Tibial artery (tissue), 4 donors: ENCODE results near the gene FRYL.

Experiments used
- DNase-seq, 2 donors: peaks; one replicate each; pipeline ENCODE4 v3.0.0-alpha.2; 2019
- H3K27ac ChIP-seq, 2 donors: fragments of 200-600 bp; sonication (generic) in 1 of 2; 1 replicate in 1 of 2; 2 replicates in 1 of 2; pipeline ENCODE4 v1.5.1; 2018 to 2019; ENCODE audit warnings: mild to moderate bottlenecking in 1 of 2
- H3K27me3 ChIP-seq, 2 donors: fragments of 200-600 bp; sonication (generic) in 1 of 2; one replicate each; pipeline versions ENCODE4 v1.5.1 to v1.6.0; 2016 to 2019
- H3K36me3 ChIP-seq, 3 donors: fragments of 200-600 bp; sonication (generic) in 2 of 3; one replicate each; pipeline ENCODE4 v1.5.1; 2016 to 2019; ENCODE audit warnings: mild to moderate bottlenecking in 2 of 3
- H3K4me1 ChIP-seq, 4 donors: fragments of 200-600 bp; sonication (generic) in 2 of 4; 1 replicate in 3 of 4; 2 replicates in 1 of 4; pipeline ENCODE4 v1.5.1; 2016 to 2019
- H3K4me3 ChIP-seq, 2 donors: fragments of 200-600 bp; sonication (generic) in 1 of 2; 1 replicate in 1 of 2; 2 replicates in 1 of 2; pipeline ENCODE4 v1.5.1; 2018 to 2019; ENCODE audit warnings: mild to moderate bottlenecking in 2 of 2
- H3K9me3 ChIP-seq, 3 donors: fragments of 200-600 bp; sonication (generic) in 1 of 3; one replicate each; pipeline ENCODE4 v1.5.1; 2016 to 2019
- CTCF ChIP-seq, 2 experiments: fragments of 200-600 bp in 1 of 2; fragments of 450-650 bp in 1 of 2; IDR thresholded peaks; one replicate each; pipeline ENCODE4 v1.5.1; 2017 to 2019; ENCODE audit warnings: antibody characterized with exemption in 2 of 2, mild to moderate bottlenecking in 1 of 2, moderate library complexity in 1 of 2
- intact Hi-C: fragments of 100-400 bp; cut with DNase I; formaldehyde crosslinking; loops from one replicate; pipeline ENCODE4 v1.15.0; 2023; ENCODE audit warnings: low total_unique reads

FRYL gene

GRCh38 chr4:48680848-48681568 is 99.1 kb downstream of the FRYL start:
- no peak for TF ChIP-seq CTCF (IDR thresholded peaks at IDR 0.05)
- H3K27me3 ChIP-seq, result no peaks in the 10 kb centered on the region
- H3K36me3 ChIP-seq, result no peaks in the 10 kb centered on the region
- no peaks in the 10 kb centered on the region for H3K9me3 ChIP-seq
- no peak overlapping the region for H3K27ac ChIP-seq
- peaks cover 0 to 15% (median 8%) of the 10 kb centered on the region in 4 donors for H3K4me1 ChIP-seq
- no peak for DNase-seq
- no peak overlapping the region for H3K4me3 ChIP-seq
- intact Hi-C loops, result no loop called here

GRCh38 chr4:48673537-48673936 is 106.5 kb downstream of the FRYL start:
- TF ChIP-seq CTCF (IDR thresholded peaks at IDR 0.05), result no peak
- Histone ChIP-seq H3K4me1 (peaks cover 0 to 7% (median 0%) of the 10 kb centered on the region in 4 donors), H3K27me3 (no peaks in the 10 kb centered on the region), H3K36me3 (no peaks in the 10 kb centered on the region), H3K27ac (no peak overlapping the region), H3K9me3 (no peaks in the 10 kb centered on the region), H3K4me3 (no peak overlapping the region)
- no peak for DNase-seq
- intact Hi-C loops, result no loop called here

- intact Hi-C loops, result no loop called here
- no peak for TF ChIP-seq CTCF (IDR thresholded peaks at IDR 0.05)
- Histone ChIP-seq H3K27me3 (no peaks in the 10 kb centered on the region), H3K9me3 (no peaks in the 10 kb centered on the region), H3K36me3 (no peaks in the 10 kb centered on the region), H3K4me3 (no peak overlapping the region), H3K27ac (no peak overlapping the region), H3K4me1 (peaks cover 0 to 31% (median 3%) of the 10 kb centered on the region in 4 donors)
- no peak for DNase-seq
Observed at GRCh38 chr4:48670587-48670986, 109.5 kb downstream of the FRYL start.

- Histone ChIP-seq H3K4me3 (no peak overlapping the region), H3K9me3 (no peaks in the 10 kb centered on the region), H3K4me1 (peaks cover 0 to 46% (median 11%) of the 10 kb centered on the region in 4 donors), H3K36me3 (no peaks in the 10 kb centered on the region), H3K27me3 (no peaks in the 10 kb centered on the region), H3K27ac (no peak overlapping the region)
- intact Hi-C loops, result no loop called here
- TF ChIP-seq CTCF (IDR thresholded peaks at IDR 0.05), result no peak
- no peak for DNase-seq
Observed at GRCh38 chr4:48669086-48669485, 111.0 kb downstream of the FRYL start.

GRCh38 chr4:48668254-48669017 is 111.6 kb downstream of the FRYL start:
- intact Hi-C loops, result no loop called here
- Histone ChIP-seq H3K9me3 (no peaks in the 10 kb centered on the region), H3K4me3 (no peak overlapping the region), H3K27me3 (no peaks in the 10 kb centered on the region), H3K36me3 (no peaks in the 10 kb centered on the region), H3K4me1 (peaks cover 0 to 49% (median 11%) of the 10 kb centered on the region in 4 donors), H3K27ac (no peak overlapping the region)
- TF ChIP-seq CTCF (IDR thresholded peaks at IDR 0.05), result no peak
- DNase-seq, result no peak
